Activated effector memory CD4-positive, alpha-beta T cell treated with Interleukin-2 at 50 U/mL for 16 hours (primary cell): Measurements from ENCODE around the gene ZC3HAV1L.
"Not testable (repeated sequence)": the region's sequence is repeated elsewhere in the genome, so short reads cannot be mapped to it uniquely, and the experiment has no call there.

Experiments used
- DNase-seq: peaks from one replicate; pipeline ENCODE4 v3.0.0-alpha.2; 2020

ZC3HAV1L gene

DNA sequence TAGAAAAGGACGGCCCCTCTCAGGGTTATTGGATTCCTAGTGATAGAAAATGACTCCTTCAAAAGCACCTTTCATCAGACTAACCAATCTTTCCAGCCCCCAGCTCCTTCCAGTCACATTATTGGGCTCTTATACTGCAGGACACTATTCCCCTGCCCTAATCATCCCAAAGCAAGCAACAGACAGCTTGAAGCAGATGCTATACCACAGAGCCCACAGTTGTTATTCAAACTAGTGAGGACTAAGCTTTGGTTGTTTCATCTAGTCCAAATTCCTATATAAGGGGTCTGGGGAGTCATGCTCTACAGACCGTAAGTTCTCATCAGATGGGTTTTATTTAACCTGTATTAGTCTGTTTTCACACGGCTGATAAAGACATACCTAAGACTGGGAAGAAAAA is 24.5 kb downstream of the ZC3HAV1L start:
- DNase-seq = no peak

DNA sequence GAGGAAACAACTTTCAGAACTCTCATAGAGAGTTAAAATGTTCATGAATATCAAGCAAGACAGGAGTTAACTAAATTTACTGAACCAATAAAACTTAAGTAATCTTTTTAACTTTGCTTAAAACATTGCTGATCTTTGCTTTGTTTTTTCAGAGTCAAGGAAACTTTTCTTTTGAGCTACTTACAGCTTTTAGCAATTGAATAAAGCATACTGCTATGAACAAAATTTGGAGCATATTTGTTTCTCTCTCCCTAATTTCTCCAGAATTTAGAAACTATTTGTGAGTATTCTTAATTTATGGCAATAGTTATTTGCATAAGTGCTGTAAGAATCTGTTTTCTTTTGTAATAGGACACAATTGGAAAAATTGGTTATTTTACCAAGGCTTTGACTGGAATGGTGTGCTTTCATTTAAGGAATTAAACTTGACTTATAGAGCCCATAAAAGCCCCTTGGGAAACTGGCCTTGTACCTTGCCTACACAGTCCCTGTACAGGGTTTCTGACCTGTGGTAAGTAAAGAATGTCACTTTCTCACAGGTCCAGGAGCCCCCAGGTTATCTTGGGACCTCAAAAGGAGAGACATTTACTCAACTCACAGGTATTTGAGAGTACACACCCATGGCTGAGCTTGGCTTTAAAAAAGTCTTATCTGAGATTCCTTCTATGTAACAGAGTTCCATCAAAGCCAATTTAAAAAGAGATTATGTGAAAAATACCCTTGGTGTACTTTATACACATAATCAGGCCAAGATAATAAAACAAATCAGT is 31.3 kb downstream of the ZC3HAV1L start:
- no peak for DNase-seq

DNA sequence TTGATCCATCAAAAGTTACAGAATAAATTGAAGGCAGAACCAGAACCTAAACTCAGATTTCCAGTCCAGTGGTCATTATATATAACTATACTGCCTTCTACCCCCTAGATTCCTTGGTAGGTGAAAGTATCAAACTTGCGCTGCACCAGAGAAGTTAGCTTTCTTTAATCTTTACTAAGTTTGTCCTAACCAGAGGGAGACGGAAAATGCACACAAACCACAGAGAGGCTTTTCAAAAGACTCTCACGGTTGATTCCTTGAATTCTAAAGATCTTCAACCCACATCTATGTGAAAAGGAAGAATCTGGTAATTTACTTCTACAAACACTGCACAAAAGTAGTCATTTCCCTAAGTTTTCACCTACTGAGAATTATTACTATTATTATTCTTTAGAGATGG is 36.4 kb downstream of the ZC3HAV1L start:
- DNase-seq = no peak

DNA sequence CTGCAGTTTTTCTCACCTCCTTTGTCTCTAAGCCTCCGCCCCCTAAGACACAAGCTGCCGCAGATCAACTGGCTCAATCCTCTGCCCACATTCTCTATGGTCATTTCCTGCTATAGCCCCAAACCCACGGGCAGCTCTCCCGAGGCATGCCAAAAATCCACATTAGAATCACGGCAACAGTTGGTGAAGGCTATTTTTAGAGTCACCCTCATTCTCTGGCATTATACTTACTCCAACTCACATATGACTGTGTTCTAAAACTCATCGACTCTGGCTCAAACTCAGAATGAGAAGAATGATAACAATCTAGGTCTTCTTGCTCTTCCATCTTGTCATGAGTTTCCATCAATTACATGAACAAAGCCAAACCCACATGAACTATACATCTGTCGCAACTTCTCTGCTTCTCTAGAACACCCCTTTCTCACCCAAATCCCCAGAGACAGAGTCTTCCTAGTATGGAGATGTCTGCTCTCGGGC is 43.8 kb downstream of the ZC3HAV1L start:
- no peak for DNase-seq

DNA sequence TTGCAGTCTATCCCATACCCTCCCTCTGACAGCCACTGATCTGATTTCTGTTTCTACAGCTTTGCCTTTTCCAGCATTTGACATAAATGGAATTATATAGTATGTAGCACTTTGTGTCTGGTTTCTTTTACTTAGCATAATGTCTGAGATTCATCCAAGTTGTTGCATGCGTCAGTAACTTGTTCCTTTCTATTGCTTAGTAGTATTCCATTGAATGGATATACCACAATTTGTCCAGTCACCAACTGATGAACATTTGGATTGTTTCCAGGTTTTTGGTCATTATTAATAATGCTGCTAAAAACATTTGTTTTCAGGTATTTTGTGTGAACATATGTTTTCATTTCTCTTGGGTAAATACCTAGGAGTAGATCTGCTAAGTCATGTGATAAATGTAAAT is 48.2 kb downstream of the ZC3HAV1L start:
- no peak for DNase-seq

DNA sequence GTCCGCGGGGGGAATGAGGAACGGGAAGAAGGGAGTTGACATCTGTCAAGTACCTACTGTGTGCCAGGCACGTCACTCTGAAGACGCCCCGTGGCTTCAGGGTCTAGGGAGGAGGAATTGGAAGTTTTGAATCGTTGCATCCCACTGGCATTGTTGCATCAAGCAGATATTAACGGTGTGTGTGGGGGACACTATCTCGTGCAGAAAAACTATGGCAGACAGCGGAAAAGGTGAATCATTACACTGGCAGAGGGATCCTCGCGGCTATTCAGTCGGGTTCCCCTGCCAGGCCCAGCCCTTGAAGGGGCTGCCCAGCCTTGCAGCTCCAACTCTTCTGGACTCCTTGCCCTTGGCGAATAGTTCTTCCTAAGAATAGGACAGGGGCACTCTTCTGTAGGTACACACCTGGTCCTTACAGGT is 53.6 kb downstream of the ZC3HAV1L start:
- DNase-seq = no peak

DNA sequence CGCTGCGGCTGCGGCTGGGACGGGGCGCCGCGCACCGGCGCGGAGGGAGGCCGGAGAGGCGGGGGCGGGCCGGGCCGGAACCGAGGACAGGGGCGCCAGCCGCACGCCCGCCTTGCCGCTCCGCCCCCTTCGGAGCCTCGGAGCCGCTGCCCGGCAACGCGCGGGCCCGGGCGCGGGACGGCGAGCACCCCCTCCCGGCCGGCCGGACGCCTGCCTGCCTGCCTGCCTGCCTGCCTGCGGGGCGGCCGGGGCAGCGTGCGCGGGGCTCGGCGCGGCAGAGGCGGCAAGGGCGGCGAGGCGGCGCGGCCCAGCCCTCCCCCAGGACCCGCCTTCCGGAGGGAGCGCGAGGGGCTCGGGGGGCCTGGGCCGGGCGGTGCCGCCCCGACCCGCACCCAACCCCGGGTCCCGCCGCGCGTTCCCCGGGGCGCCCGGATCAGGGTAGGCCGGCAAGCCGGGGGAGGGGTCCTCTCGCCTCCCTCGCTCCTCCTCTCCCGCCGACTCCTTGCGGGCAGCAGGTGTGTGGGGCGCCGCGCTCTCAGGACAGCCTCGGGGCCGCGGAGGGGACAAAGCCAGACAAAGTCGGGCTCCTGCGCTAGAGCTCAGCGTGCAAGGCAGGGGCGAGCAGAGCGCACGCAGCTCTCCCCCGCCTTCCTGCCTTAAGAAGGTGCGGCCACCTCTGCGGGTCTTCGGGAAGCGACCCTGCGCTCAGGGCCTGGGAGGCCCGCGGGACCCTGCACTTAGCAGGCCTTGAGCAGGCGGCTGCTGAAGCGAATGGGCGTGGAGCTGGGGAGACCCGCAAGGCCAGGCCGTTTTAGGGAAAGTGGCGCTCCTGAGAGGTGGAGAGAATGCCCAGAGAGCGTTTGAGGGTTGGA is 54.3 kb downstream of the ZC3HAV1L start, which contains the start of gene KIAA1549:
Gene KIAA1549 (minus strand): TSS at position 58 of the 872 bp plus-strand sequence. CDS start 120 bp downstream, outside the sequence.
- DNase-seq = peak; percentile 36

DNA sequence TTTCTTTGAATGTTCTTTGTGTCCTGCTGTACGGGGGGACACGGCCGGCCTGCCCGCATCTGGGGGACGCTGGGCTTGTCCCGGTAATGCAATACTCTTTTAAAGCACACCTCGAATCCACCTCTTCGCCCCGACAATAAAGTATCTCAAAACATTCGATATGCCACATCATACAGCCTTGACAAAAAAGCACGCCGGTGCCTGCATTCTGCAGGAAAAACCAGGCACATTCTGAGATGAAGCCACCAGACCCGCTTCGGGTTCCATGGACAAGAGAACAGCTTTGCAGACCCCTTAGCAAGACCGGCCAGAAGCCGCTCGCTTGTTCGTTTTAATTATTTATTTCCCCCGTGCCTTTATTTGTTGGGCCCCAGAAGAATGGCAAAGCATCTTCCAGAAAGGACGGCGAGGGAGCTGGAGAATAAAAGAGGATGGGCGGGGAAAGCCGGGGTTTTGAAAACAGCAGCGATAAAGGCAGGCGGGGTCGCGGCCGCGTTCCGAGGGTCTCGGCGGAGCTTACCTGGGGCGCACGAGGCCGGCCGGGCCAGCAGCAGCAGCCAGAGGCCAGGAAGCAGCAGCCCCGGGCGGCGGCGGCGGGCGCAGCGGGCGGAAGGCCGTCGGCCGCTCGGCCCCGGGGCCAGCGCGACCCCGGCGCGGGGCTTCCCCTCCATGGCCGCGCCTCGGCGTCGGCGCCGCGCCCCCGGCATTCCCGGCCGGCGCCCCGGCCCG is 55.1 kb downstream of the ZC3HAV1L start:
- DNase-seq = no peak

DNA sequence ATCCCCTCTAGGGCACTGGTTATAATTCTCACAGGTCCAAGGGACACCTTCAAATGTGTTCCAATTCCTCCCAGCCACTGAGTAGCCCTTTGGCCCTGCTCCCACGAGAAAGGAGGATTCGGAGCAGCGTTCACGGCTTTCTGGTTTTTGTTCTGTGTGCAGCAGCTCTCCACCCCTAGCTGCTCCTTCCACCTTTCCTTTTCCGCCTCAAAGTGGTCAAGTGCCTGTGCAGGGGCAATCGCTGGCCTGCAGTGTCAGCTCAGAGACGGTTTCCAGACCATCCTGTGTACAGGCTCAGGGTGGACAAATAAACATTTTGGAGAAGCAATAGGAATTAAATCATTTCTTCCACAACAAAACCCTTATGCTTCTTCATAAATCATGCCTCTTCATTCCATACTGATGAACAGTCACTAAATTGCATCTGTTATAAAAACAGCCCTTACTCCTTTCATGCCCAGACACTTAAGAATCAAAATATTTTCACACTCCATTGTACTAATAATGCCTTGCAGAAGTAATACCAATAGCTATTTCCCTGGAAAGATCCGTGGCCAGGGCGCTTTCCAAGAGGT is 55.8 kb downstream of the ZC3HAV1L start:
- no peak for DNase-seq

DNA sequence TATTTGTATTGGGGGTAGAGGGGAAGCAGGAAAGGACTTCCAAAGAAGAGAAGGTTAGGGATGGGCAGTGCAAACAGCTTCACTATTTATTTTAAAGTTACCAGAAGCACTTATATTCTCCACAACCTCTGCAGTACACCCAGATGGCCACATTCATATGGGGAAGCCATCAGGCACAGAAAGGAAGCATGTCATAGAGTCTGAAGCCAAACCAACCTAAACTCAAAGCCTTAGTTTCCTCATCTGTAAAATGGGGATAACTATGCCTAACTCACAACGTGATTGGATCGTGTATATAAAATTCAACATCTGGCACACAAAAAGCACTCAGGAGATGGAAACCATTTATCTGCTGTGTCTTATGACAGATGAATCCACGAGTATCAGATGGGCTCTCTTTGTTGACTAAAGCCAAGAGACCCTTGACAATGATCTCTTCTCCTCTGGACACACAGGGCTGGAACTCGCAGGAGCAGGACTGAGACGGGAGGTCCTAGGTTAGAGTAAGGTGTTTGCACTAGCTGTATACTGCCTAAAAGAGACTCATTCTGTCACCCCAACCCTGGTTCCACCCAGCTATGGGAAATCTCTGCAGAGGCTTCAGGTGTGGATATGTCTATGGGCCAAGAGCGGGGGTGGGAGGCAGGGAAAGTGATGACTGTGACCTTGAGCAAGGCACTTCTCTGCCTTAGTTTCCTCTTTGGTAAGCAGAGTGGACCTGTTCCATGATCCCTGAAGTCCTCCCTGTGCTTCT is 56.4 kb downstream of the ZC3HAV1L start:
- DNase-seq = no peak

DNA sequence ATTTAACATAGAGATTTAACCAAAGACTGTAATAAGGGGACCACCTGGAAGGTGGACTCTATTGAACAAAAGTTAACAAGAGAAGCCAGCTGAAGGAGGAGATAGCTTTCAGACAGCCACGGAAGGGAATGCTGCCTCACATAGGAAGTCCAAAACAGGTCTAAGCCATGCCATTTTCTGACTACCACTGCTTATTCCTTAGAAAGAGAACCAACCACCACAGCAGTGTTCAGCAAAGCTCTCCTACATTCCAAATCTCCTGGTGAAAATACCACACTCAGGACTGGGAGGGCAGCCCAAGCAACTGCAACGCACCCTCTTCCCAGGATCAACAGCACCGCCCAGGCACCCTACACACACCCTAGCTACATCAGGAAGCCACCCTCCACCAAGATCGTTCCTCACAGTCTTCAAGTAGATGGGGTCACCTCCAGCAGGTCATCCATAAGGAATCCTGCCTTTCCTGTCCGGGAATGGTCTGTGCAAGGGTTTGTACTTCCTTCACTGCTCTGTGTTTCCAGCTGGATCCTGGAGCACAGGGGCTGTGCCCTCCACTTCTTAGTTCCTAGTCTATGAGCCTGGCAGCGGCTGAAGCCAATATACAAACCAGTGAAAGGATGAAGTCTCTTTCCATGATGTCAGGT is 57.2 kb downstream of the ZC3HAV1L start:
- DNase-seq = no peak

DNA sequence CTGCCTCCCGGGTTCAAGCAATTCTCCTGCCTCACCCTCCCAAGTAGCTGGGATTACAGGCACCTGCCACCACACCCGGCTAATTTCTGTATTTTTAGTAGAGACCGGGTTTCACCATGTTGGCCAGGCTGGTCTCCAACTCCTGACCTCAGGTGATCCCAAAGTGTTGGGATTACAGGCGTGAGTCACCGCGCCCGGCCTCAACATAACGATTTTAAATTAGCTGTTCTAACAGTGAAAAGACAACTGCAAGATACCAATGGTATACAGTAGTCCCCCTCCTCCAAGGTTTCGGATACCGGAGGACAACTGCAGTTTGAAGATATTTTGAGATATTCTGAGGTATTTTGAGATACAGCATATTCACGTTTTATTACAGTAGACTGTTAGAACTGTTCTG is 59.7 kb downstream of the ZC3HAV1L start:
- not testable (repeated sequence) for DNase-seq
